ENCODE measurements around the gene KCTD2. TPM values are rescaled to one million over a fixed set of nuclear protein-coding genes. Genes with fewer than 3 reads are reported as not detected.
"Not testable (repeated sequence)": the region's sequence is repeated elsewhere in the genome, so short reads cannot be mapped to it uniquely, and the experiment has no call there.

KCTD2 gene
- total RNA-seq, 1 donor from 2014 or later: 19.8 TPM

DNA sequence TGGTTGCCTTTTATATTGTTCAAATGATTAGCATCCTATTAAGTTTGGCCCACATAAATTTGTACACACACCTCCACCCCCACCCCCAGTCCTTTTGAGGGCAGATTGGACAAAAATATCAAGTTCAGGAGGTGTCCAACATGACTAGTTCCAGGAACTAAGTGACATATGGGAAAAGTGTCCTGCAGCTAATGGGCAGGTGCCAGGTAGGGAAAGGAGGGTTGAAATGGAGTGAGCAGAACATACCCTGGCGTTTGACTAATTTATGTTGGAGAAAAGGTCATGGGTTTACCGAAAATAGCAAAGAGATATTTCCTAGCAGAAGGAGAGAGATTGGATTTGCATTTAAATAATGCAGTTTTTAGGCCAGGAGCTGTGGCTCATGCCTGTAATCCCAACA, 4.9 kb downstream of the KCTD2 start:
- DNase-seq: no peak

DNA sequence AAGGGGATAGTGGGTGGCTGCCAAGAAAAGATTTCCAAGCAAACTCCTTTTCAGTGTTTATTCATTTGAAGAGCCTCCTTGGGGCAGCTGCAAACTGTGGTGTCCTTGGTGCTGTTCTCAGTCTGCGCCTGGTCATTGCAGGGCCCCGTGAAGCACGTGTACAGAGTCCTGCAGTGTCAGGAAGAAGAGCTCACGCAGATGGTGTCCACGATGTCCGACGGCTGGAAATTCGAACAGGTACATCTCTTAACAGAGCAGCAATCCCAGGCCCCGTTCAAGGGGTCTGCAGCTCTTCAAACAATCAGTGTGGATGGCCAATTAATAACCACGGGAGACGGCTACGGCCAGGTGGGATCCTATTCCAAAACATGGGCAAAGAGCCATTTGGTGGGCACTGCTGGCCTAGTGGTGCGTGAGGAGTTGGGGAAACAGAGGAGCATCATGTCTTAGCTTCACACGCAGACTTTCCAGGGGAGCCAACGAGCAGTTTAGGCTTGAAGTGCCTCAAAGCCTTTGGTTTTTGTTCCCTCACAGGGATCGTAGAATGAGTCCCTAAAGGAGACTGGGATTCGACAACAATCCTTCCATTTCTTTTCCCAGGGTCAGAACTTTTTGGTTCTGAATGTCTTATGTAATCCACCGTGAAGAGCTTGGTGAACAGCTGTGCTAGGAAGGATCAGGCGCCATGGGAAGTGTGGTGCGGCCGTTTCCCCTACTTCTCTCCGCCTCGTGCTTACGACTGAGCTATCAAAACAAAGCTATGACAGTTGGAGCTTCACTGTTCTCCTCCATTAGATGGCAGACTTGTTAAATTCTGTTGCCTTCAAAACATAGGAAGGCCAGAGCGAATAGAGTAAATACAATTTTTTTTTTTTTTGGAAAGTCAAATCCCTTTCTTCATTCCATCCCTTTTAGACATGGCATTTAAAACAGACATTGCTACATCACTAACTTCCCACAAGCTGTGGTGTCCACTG, 12.6 kb downstream of the KCTD2 start:
- peak; percentile 89 for DNase-seq

DNA sequence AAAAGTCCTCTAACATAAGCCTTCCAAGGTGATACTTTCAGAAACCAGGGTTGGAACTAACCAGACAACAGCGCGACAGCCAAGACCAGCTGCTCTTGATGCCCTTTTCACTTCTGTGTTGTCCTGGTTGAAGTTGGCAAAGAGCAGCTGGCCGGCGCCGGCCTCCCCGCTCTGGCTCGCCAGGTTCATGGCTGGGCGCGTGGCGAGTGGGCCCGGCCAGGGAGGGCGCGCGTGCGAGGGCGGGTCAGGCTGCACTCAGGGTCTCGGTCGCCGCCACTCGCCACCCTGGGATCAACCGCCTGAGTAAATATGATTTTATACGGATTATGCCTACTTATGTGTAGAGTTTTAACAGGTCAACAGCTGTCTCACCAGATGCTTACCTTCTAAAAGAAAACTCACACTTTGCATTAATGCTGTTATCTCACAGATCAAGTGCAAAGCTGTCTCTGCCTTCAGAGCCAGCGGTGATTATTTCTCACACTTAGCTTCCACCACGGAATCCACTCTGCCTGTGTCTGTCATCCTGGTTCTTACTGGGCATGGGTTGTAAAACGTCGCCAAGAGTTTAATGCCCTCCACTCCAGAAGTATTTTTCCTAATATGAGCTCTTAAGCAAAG, 13.5 kb downstream of the KCTD2 start:
- DNase-seq: peak; percentile 64

DNA sequence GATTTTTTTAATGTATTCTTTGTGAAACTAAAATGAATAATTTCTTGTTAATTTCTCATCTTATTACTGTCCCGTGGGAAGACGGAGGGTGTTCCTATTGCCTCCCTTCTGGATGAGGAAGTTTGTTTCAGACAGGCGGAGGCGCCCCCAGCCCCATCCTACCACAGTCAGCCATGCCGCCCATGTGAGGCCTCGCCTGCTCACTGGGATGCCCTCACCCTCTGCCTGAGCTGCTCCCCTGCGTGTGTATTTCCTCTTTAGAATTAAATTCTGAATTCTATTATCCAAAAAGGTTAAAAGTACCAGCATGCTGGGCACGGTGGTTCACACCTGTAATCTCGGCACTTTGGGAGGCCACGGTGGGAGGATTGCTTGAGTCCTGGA, 14.0 kb downstream of the KCTD2 start:
- DNase-seq: no peak

DNA sequence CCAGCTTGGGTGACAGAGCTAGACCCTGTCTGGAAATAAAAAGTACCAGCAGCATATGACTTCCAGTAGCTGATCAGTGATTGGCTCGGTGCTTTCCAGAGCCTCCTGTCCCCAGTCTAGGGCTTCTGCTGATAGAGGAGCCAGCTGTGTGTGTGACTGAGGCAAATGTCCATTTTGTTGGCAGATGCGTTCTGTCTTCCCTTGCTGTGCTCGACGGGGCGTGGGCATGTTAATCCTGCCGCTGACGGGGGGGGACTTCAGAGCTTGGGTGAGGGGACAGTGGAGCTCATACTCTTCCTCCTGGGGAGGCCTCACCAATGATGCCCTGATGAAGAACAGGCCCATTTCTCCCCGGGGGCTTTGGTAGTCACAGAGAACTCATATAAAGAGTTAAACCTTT, 14.6 kb downstream of the KCTD2 start:
- DNase-seq: no peak

DNA sequence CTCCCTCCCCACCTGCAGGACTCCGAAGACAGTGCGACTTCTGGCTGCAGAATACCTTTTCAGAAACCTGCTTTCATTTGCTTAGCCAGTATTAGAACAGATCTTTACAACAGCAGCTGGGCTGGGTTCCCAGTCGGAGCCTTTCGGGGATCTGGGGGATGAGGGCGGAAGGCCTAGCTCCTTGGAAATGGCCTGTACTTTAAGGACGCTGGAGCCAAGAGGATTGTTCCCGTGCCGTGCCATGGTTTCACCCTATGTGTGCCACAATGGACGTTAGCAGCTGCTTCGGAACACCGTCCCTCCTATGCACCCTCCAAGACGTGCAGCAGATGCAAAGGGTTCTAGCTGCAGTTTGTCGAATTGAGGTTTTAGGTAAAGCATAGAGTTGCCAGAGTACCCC, 16.2 kb downstream of the KCTD2 start:
- no peak for DNase-seq

DNA sequence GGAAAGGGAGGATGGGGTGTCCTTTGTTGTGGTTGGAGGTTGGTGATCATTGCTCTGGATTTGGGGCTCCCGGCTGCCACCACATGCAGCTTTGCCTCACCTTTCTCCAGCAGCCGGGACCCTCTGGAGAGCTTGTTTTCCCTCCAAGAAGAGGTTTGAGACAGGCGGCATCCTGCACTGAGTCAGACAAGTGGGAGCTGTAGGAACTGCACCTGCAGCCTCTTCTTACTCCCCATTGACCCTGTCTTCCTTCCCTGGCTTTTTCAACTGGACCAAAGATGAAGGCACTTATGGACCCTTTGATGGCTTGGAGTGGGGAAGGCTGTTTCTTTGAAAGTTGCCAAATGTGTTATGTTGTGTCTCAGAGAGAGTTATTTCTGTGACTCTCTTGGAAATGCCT, 16.6 kb downstream of the KCTD2 start:
- no peak for DNase-seq

DNA sequence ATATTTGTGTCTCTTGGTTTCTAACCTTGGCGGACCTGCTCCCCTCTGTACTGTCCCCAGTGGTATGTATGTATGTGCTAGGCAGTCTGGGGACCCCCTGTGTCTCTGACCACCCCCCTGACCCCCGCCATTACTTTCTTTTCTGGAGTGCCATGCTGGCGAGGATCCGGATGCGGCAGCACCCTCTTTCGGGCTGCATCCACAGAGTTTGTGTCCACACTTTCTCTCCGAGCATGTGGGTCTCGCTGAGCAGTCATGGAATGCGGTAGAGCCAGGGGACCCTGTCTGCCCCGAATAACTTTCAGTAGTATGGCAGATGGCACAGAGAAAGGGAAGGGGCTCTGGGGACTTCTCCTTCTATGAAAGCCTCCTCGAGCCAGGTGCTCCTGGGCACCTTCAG, 17.0 kb downstream of the KCTD2 start:
- no peak for DNase-seq

DNA sequence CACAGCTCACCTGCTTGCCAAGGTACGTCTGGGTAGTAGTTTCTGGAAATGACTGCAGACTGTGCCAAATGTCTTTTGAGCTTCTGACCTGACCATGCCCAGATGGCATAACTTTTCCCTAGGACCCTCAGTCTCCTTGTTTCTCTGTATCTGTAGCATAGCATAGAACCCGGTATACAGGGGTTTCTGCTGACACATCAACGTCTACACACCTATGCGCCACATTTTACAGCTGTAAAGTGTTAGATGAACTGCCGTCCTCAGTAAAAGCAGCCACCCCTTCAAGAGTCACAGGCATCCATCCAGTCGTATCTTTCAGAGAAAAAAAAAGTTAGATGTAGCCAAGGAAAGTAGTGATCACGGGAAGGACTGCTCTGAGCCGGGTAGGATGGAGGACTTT, 17.4 kb downstream of the KCTD2 start:
- DNase-seq: no peak

DNA sequence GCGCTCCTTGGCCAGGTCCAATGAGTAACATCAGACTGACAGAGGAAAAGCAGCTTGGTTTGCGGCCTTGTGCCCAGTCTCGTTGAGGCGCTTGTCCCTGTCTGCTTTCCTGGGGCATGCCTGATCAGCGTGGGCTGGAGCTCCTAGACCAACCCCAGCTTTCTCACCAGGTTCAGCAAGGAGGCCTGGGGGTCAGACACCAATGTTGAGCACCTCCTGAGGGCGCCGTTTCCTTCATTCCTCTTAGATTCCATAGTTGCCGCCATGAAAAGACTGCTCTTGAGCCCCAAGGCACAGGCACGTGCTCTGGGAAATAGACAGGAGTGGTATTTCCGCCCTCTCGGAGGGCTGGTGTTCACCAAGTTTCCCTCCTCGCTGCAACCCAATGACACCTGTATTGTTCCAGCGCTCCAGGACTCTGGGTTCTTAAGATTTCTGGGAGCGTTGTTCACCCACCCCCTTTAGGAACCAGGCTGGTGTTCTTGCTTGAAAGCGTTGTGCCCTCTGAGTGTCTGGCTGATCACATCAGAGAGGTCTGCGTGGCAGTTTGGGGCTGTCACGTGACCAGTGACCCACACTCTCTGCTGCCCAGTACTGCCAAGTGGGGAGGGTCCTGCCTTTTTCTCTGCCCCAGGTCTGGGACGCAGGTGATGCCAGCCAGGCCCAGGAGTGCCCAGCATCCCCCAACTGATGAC, 18.0 kb downstream of the KCTD2 start:
- no peak for DNase-seq

DNA sequence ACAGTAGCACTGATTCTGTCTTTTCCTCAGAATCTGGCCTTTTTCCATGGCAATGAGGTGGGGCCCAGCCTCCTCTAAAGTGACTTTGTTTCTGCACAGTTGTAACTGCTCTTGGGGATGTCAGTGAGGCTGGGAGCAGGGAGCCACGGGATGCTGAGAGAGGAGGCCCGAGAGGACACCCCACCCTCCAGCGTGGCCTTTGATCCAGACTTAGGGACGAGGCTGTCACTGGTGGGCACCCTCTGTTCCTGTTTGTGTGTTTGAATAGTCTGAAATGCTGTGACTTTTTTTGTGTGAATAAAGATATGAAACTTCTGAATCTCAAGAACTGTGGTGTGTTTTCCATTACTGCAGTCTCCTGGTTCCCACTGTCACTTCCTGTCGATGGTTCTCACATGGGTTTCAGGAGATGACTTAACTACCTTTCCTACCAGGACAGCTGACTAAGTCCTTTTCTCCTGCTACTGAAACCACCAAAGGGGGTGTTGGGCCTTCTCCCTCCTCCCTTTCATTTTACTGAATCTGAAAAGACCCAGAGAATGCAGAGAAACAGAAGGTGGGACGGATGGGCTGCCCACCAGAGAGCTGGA, 18.6 kb downstream of the KCTD2 start:
- no peak for DNase-seq

DNA sequence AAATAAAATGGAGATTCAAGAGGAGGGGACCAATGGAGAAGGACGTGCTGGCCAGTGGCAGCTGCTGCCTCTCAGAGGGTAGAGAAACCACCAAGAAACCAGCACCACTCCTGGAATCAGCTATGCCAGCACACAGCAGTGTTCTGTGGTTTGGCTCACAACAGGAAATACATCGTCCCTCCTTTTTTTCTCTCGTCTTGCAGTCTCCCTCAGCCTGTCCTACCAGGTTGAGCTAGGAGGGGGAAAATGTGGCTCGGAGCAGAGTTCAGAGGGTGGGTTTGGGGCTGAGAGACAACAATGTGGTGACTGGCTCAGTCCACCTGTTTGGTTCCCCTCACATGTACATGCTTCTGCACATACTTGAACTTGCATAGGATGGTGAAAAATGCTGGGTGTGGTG, 20.8 kb downstream of the KCTD2 start:
- DNase-seq: no peak

DNA sequence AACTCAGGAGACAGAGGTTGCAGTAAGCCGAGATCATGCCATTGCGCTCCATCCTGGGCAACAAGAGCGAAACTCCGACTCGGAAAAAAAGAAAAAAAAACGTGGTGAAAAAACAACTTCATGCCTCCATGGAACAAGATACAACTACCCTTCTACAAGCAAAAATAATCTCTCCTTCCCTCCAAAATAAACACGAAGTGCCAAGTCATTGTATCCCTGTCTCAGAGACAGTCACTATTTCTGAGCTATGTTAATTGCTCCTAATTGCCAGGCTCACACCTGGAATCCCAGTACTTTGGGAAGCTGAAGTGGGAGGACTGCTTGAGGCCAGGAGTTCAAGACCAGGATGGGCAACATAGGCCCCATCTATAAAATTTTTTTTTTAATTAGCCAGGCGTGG, 21.7 kb downstream of the KCTD2 start:
- no peak for DNase-seq

DNA sequence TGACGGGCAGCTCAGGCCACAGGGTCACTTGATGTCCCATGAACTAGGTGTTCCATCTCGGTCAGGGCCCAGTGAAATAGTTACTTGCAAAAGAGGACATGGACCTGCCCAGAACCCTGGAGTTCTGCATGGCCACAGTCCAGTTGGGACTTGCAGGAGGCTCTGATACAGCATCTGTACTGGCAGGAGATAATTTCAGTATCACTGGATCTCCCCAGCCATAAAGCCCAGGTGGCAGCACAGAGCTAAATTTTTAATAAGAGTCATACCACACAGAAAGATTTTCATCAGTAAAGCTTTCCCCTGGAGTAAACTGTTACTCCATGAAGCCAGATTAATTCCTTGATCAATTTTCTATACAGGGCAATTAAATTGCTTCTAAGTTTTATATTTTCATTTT, 22.8 kb downstream of the KCTD2 start:
- DNase-seq: no peak

DNA sequence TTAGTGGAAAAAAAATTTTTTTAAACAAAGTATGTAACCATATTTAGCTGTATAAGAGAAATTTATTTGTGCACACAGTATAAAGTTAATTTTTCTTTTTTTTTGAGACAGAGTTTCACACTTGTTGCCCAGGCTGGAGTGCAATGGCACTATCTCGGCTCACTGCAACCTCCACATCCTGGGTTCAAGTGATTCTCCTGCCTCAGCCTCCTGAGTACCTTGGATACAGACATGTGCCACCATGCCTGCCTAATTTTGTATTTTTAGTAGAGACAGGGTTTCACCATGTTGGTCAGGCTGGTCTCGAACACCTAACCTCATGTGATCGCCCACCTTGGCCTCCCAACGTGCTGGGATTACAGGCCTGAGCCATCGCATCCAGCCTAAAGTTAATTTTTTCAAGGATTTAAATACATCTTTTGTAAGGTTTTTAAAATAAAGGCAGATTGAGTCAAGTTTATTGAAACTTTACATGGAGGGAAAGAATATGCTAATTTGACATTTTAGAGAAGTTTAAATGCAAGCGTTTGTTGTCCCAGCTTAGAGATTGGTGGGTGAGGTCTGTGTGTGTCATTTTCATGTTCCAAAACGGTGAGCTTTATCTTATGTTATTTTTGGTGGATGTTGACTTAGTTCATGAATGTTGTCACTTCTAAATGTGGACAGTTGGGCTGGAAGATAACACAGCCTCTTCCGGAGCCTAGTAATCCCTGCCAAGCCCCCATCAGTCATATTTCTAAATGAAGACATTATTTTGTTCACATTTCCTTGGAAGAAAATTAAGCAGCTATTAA, 24.6 kb downstream of the KCTD2 start:
- not testable (repeated sequence) for DNase-seq

DNA sequence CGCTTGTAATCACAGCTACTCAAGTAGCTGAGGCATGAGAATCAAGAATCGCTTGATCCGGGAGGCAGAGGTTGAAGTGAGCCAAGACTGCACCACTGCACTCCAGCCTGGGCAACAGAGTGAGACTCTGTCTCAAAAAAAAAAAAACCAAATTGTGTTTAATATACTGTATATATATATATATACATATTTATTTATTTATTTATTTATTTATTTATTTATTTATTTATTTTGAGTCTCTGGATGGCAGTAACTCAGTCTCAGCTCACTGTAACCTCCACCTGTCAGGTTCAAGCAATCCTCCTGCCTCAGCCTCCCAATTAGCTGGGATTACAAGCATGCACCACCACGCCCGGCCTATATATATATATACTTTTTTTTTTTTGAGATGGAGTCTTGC, 25.9 kb downstream of the KCTD2 start:
- not testable (repeated sequence) for DNase-seq

DNA sequence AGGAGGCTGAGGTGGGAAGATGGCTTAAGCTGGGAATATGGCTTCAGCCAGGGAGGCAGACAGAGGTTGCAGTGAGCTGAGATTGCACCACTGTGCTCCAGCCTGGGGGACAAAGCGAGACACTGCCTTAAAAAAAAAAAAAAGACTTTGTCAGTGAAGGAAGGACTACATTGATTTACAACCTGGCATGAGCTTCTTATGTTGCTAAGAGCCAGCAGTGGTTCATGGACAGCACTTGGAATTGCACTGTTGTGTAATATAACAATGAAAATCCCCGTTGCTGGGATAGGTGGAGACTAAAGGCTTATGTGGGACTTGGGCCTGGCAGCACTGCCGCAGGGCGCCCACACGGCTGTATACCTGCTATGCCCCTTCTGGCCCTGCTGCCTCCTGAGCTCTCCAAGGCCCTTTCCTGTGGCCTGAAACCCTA, 26.6 kb downstream of the KCTD2 start:
- DNase-seq: no peak

DNA sequence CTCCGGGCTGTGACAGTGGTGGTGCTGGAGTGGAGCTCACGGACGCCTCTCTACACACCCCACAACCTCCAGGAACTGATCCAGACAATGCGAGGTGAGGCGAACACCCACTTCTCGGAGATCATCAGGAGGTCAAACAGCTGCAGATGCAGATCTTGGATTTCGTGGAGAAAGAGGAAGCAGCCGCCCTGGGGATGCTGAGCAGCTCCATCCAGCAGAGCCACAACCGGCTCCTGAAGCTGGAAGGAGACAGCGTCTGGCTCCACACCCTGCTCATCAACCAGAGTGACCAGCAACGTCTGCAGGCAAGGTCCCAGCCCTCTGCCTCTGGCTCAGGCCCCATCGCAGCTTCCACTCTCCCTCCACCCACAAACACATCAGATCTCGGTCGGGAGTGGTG, 27.5 kb downstream of the KCTD2 start:
- DNase-seq: no peak

DNA sequence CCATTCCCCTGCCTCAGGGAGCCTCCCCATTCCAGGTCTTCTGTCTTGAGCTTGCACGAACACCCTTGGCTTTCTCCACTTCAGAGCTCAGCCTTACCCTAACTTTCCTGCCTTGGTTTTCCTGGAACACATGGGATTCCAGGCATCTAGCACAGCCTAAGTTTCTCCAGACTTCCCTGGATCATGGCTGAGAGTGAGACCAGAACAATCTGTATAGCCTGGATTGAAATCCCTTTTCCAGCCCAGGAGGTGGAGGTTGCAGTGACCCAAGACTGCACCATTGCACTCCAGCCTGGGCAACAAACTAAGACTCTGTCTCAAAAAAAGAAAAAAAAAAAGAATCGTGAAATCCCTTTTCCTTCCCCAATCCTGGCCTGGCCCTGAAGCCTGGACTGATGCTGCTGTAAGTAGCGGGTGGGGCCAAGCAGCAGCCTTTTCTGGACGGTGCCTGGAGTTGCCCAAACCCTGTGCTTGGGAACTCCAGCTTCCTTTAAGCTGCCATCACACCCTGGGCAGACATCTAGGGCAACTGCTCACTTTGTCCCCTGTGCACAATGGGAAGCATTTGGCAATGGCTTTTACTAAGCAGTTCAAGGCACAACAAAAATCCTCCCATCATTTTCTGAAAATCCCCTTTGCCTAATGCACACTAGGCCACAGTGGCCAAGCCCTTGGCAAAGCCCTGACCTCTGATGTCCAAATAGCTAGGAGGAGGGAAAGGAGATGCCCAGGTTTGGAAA, 28.7 kb downstream of the KCTD2 start:
- no peak for DNase-seq

DNA sequence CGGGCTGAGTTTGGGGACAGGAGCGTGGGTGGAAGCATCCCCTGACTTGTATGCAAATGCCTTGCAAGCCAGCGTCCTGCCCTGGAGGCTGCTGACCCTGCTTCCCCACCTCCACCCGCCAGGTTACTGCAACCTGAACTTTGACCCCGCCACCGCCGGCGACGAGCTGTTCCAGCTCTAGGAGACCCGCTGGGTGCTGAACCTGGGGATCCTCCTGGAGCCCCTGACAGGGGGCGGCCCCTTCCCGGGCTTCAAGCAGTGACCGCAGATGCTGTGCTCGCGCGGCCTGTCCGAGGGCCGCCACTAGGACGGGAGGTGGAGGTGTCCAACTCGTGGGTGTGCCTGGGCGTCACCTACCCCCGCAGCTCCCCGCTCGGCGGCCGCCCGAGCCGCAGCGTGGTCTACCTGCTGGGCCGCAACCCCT, 30.1 kb downstream of the KCTD2 start:
- DNase-seq: no peak
